K562 (cell line): ENCODE results near the gene P4HTM. TPM values are rescaled to one million over a fixed set of nuclear protein-coding genes. Genes with fewer than 3 reads are reported as not detected.
A peak's percentile ranks its signal among the peaks of the same experiment; 100 is the strongest.

Experiments
- ARID1B ChIP-seq: fragments of 450-650 bp; IDR thresholded peaks from 2 replicates; pipeline ENCODE4 v1.6.1; 2016; ENCODE audit warnings: antibody characterized with exemption, mild to moderate bottlenecking, inconsistent platforms
- ATF1 ChIP-seq, 2 experiments: fragments of 450-650 bp in 1 of 2; IDR thresholded peaks; 2 replicates each; pipeline ENCODE4 v1.6.1; 2016; ENCODE audit warnings: missing compliant biosample characterization in 1 of 2, missing genetic modification characterization in 1 of 2
- FIP1L1 ChIP-seq: fragments of 200-400 bp; formaldehyde crosslinking; IDR thresholded peaks from 2 replicates; pipeline ENCODE4 v1.6.1; 2018; ENCODE audit warnings: mild to moderate bottlenecking, low read depth, low read length; ENCODE audit not compliant: poor library complexity, severe bottlenecking
- NFIC ChIP-seq: fragments of 450-650 bp; IDR thresholded peaks from 2 replicates; pipeline ENCODE4 v1.6.1; 2017; ENCODE audit warnings: mild to moderate bottlenecking, inconsistent platforms
- NR1H2 ChIP-seq: sonication (generic); formaldehyde crosslinking; IDR thresholded peaks from 2 replicates; pipeline ENCODE4 v1.4.0; 2020; ENCODE audit warnings: mild to moderate bottlenecking, missing genetic modification reagents
- NUFIP1 ChIP-seq: fragments of 450-650 bp; IDR thresholded peaks from 2 replicates; pipeline ENCODE4 v1.6.1; 2018; ENCODE audit not compliant: partially characterized antibody
- SAP30 ChIP-seq: fragments of 200-600 bp; sonication (generic); IDR thresholded peaks from 2 replicates; pipeline ENCODE4 v1.6.1; 2012; ENCODE audit warnings: borderline replicate concordance, low read depth, mild to moderate bottlenecking, moderate library complexity, low read length, control low read depth, inconsistent platforms; ENCODE audit not compliant: insufficient read depth, poor library complexity, severe bottlenecking
- SMARCA5 ChIP-seq: fragments of 450-650 bp; IDR thresholded peaks from 2 replicates; pipeline ENCODE4 v1.6.1; 2016
- ZNF384 ChIP-seq: IDR thresholded peaks from 2 replicates; pipeline ENCODE4 v1.6.1; 2012; ENCODE audit warnings: low read depth, low read length, improper control_type of control experiment
- polyA plus RNA-seq, 8 experiments: library from polyadenylated mRNA; depleted of rRNA in 4 of 8; stranded (reverse) in 5 of 8; unstranded in 3 of 8; fragments of >200 nt; fragmentation: Nextera tagmentation in 2 of 8; fragmentation: Illumina TruSeq in 1 of 8; extraction: Ambion mirVana in 2 of 8; extraction: Trizol in 1 of 8; gene quantifications; 2 replicates each; pipeline versions ENCODE4 v1.2.1 to v1.2.3, GENCODE V29; 2011 to 2014; ENCODE audit warnings: inconsistent platforms in 1 of 8, missing spikeins in 1 of 8
- total RNA-seq, 7 experiments: library from RNA; depleted of rRNA in 6 of 7; stranded (reverse); fragments of >200 nt in 6 of 7; fragmentation: Illumina TruSeq in 2 of 7; extraction: Trizol in 2 of 7; gene quantifications; 2 replicates each; pipeline versions ENCODE4 v1.2.1 to v1.2.3, GENCODE V29; 2011 to 2021; ENCODE audit warnings: low replicate concordance in 1 of 7
- TF ChIP-seq, protein P1 (sequence below): fragments of 150-350 bp; IDR thresholded peaks from 2 replicates; pipeline ENCODE4 v1.6.1; 2014; ENCODE audit warnings: low read depth, mild to moderate bottlenecking, low read length, borderline replicate concordance
- TF ChIP-seq, protein P2 (sequence below), 3 experiments: fragments of 200-800 bp in 1 of 3; sonication (Bioruptor generic) in 1 of 3; sonication (generic) in 1 of 3; formaldehyde crosslinking in 1 of 3; IDR thresholded peaks; 2 replicates each; pipeline versions ENCODE4 v1.6.1 to v1.8.0; 2016 to 2022; ENCODE audit warnings: mild to moderate bottlenecking in 2 of 3, missing compliant biosample characterization in 2 of 3, missing genetic modification characterization in 2 of 3, missing genetic modification reagents in 1 of 3
- TF ChIP-seq, protein P3 (sequence below), 2 experiments: fragments of 450-650 bp in 1 of 2; sonication (generic) in 1 of 2; formaldehyde crosslinking in 1 of 2; IDR thresholded peaks in 1 of 2; conservative IDR thresholded peaks in 1 of 2; 2 replicates each; pipeline versions ENCODE4 v1.6.1 to v1.8.1; 2016 to 2023; ENCODE audit warnings: mild to moderate bottlenecking in 2 of 2, moderate library complexity in 2 of 2, inconsistent platforms in 1 of 2, missing genetic modification reagents in 1 of 2
- TF ChIP-seq, protein P4 (sequence below): fragments of 200-800 bp; sonication (Bioruptor generic); IDR thresholded peaks from 2 replicates; pipeline ENCODE4 v1.6.1; 2016; ENCODE audit warnings: missing genetic modification characterization, missing compliant biosample characterization

P4HTM gene
- total and polyA plus RNA-seq, 9 of the 15 experiments (the other 6 are each of a cell fraction or from before 2014, with no cell fraction given): 0.09 to 0.66 (median 0.25) TPM; not detected in 2

DNA sequence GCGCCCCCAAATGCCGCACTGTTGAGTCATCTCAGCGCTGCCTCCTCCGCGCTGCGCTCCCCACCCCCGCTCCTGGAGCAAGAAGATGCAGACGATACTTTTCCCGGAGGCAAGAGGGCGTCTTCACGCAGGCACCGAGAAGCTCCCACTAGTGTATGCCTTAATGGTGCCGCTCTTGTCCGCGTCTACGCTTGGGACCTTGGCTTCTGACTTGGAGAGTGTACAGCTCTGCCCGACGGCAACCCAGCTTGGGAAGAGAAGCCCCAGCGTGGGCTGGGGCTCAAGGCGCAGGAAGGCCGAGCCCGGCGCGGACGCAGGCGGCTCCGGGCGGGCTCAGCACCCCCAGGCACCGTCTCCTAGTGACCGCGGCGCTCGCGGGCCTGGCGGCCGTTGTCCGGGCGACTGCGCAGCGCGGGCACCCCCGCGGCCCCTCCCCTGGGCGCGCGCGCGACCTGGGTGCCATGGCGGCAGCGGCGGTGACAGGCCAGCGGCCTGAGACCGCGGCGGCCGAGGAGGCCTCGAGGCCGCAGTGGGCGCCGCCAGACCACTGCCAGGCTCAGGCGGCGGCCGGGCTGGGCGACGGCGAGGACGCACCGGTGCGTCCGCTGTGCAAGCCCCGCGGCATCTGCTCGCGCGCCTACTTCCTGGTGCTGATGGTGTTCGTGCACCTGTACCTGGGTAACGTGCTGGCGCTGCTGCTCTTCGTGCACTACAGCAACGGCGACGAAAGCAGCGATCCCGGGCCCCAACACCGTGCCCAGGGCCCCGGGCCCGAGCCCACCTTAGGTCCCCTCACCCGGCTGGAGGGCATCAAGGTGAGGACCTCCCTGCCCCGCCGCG lies at the start of gene P4HTM (continued):
- TF ChIP-seq, protein P1, sequence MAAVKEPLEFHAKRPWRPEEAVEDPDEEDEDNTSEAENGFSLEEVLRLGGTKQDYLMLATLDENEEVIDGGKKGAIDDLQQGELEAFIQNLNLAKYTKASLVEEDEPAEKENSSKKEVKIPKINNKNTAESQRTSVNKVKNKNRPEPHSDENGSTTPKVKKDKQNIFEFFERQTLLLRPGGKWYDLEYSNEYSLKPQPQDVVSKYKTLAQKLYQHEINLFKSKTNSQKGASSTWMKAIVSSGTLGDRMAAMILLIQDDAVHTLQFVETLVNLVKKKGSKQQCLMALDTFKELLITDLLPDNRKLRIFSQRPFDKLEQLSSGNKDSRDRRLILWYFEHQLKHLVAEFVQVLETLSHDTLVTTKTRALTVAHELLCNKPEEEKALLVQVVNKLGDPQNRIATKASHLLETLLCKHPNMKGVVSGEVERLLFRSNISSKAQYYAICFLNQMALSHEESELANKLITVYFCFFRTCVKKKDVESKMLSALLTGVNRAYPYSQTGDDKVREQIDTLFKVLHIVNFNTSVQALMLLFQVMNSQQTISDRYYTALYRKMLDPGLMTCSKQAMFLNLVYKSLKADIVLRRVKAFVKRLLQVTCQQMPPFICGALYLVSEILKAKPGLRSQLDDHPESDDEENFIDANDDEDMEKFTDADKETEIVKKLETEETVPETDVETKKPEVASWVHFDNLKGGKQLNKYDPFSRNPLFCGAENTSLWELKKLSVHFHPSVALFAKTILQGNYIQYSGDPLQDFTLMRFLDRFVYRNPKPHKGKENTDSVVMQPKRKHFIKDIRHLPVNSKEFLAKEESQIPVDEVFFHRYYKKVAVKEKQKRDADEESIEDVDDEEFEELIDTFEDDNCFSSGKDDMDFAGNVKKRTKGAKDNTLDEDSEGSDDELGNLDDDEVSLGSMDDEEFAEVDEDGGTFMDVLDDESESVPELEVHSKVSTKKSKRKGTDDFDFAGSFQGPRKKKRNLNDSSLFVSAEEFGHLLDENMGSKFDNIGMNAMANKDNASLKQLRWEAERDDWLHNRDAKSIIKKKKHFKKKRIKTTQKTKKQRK: no peak
- TF ChIP-seq NFIC (0 out of 2 replicates have a peak, but pooled peaks have one; percentile 19), ZNF384 (no peak), ATF1 (CRISPR knock-in tag; IDR thresholded peaks at IDR 0.05) (no peak), ATF1 (tag; IDR thresholded peaks at IDR 0.05) (peak; percentile 82), SAP30 (no peak), SMARCA5 (no peak), FIP1L1 (no peak), ARID1B (peak; percentile 81), NUFIP1 (no peak), NR1H2 (CRISPR knock-in tag) (no peak)
- TF ChIP-seq, protein P2, sequence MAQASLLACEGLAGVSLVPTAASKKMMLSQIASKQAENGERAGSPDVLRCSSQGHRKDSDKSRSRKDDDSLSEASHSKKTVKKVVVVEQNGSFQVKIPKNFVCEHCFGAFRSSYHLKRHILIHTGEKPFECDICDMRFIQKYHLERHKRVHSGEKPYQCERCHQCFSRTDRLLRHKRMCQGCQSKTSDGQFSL (CRISPR knock-in tag; IDR thresholded peaks at IDR 0.05): no peak
- TF ChIP-seq, protein P2 (tag; IDR thresholded peaks at IDR 0.05): no peak
- TF ChIP-seq, protein P3, sequence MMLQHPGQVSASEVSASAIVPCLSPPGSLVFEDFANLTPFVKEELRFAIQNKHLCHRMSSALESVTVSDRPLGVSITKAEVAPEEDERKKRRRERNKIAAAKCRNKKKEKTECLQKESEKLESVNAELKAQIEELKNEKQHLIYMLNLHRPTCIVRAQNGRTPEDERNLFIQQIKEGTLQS (IDR thresholded peaks at IDR 0.05): peak; percentile 93
- TF ChIP-seq, protein P3 (CRISPR knock-in tag; conservative IDR thresholded peaks at IDR 0.05): no peak
- TF ChIP-seq, protein P4, sequence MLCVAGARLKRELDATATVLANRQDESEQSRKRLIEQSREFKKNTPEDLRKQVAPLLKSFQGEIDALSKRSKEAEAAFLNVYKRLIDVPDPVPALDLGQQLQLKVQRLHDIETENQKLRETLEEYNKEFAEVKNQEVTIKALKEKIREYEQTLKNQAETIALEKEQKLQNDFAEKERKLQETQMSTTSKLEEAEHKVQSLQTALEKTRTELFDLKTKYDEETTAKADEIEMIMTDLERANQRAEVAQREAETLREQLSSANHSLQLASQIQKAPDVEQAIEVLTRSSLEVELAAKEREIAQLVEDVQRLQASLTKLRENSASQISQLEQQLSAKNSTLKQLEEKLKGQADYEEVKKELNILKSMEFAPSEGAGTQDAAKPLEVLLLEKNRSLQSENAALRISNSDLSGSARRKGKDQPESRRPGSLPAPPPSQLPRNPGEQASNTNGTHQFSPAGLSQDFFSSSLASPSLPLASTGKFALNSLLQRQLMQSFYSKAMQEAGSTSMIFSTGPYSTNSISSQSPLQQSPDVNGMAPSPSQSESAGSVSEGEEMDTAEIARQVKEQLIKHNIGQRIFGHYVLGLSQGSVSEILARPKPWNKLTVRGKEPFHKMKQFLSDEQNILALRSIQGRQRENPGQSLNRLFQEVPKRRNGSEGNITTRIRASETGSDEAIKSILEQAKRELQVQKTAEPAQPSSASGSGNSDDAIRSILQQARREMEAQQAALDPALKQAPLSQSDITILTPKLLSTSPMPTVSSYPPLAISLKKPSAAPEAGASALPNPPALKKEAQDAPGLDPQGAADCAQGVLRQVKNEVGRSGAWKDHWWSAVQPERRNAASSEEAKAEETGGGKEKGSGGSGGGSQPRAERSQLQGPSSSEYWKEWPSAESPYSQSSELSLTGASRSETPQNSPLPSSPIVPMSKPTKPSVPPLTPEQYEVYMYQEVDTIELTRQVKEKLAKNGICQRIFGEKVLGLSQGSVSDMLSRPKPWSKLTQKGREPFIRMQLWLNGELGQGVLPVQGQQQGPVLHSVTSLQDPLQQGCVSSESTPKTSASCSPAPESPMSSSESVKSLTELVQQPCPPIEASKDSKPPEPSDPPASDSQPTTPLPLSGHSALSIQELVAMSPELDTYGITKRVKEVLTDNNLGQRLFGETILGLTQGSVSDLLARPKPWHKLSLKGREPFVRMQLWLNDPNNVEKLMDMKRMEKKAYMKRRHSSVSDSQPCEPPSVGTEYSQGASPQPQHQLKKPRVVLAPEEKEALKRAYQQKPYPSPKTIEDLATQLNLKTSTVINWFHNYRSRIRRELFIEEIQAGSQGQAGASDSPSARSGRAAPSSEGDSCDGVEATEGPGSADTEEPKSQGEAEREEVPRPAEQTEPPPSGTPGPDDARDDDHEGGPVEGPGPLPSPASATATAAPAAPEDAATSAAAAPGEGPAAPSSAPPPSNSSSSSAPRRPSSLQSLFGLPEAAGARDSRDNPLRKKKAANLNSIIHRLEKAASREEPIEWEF (CRISPR knock-in tag): no peak
